ENCODE results near the gene SCAMP4.
"Not testable (repeated sequence)": the region's sequence is repeated elsewhere in the genome, so short reads cannot be mapped to it uniquely, and the experiment has no call there.

SCAMP4 gene

DNA sequence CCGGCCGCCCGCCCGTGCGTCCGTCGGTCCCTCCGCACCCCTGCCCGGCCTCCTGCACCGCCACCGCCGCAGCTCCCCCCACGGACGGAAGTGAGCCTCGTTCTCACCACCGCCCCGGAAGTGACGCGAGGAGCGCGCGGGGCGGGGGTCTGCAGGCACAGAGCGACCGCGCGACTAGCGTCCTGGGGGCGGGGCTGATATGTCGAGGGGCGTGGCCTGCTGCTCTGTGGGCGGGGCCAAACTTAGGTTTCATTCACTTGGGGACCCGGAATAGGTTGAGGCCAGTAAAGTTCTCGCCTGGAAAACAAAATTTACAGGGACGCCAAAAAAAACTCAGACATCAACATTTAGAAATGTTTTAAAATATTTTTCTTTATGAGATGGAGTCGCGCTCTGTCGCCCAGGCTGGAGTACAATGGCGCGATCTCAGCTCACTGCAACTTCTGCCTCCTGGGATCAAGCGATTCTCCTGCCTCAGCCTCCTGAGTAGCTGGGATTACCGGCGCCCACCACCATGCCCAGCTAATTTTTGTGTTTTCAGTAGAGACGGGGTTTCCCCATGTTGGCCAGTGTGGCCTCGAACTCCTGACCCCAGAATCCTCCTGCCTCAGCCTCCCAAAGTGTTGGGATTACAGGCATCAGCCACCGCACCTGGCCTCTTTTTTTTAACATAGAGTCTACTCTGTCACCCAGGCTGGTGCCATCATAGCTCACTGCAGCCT lies 19.6 kb upstream of the SCAMP4 start, which contains the start of gene ABHD17A:
Gene ABHD17A (minus strand): TSS at position 99 of the 722 bp plus-strand sequence. CDS start 3,930 bp downstream, outside the sequence.
- H3K4ac ChIP-seq (ENCODE audit: low read length); H4K8ac ChIP-seq (ENCODE audit: low read depth, low read length); H3K27ac ChIP-seq (replicated peaks; ENCODE audit: low read length); H2BK15ac ChIP-seq (ENCODE audit: low read length); H3K36me3 ChIP-seq (replicated peaks in 1 of 2; ENCODE audit: control insufficient read depth in 2 of 2, insufficient read depth in 2 of 2, low read length in 2 of 2); H3K9me3 ChIP-seq (replicated peaks in 1 of 2; ENCODE audit: control insufficient read depth in 2 of 2, insufficient read depth in 1 of 2, low read depth in 1 of 2, low read length in 2 of 2); H2BK12ac ChIP-seq (ENCODE audit: low read length); H2BK120ac ChIP-seq (ENCODE audit: low read depth, low read length); H4K91ac ChIP-seq (ENCODE audit: low read depth, low read length, poor library complexity); H3K27me3 ChIP-seq (ENCODE audit: control insufficient read depth in 3 of 3, insufficient read depth in 3 of 3, low read depth in 1 of 3, low read length in 3 of 3): not testable (repeated sequence)
- peak within 1 kb of the TSS; percentile 22 for H3K23ac ChIP-seq (ENCODE audit: low read depth, low read length, poor library complexity)
- H3K18ac ChIP-seq (ENCODE audit: low read length) = peak within 1 kb of the TSS; percentile 65
- H3K4me1 ChIP-seq (ENCODE audit: control insufficient read depth in 2 of 2, insufficient read depth in 1 of 2, low read depth in 1 of 2, low read length in 2 of 2) = peaks cover 17 to 30% of the 10 kb centered on the region in 2 donors
- peak within 1 kb of the TSS; percentile 40 for H2AK5ac ChIP-seq (ENCODE audit: low read depth, low read length)
- peaks cover 21% of the 10 kb centered on the region for H3K79me1 ChIP-seq (ENCODE audit: low read depth, low read length)
- H3K14ac ChIP-seq (ENCODE audit: low read length) = peak within 1 kb of the TSS; percentile 89
- H2BK5ac ChIP-seq (ENCODE audit: low read length) = peak within 1 kb of the TSS; percentile 60
- no CpG with 5 or more reads among the region's 46 CpGs for WGBS, 2 donors (ENCODE audit: extremely low coverage in 2 of 2, insufficient read length in 2 of 2, insufficient replicate concordance in 1 of 2)
- DNase-seq (ENCODE audit: low spot score) = peak; percentile 87
- H2AFZ ChIP-seq (ENCODE audit: low read length) = peak within 1 kb of the TSS; percentile 7
- peak within 1 kb of the TSS; percentile 84 to 99 for H3K4me3 ChIP-seq (ENCODE audit: low read length in 2 of 2)
- peak within 1 kb of the TSS; percentile 95 for H3K9ac ChIP-seq (ENCODE audit: low read depth, low read length, poor library complexity)
- H3K4me2 ChIP-seq (ENCODE audit: insufficient read depth, low read length, poor library complexity, severe bottlenecking) = peak within 1 kb of the TSS; percentile 96

DNA sequence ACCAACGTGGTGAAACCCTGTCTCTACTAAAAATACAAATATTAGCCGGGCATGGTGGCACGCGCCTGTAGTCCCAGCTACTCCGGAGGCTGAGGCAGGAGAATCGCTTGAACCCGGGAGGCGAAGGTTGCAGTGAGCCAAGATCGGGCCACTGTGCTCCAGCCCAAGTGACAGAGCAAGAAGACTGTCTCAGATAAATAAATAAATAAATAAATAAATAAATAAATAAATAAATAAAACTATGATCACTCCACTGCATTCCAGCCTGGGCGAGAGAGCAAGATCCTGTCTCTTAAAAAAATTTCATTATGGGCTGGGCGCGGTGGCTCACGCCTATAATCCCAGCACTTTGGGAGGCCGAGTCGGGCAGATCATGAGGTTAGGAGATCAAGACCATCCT lies 18.8 kb upstream of the SCAMP4 start:
- not testable (repeated sequence) for H2AK5ac ChIP-seq (ENCODE audit: low read depth, low read length); DNase-seq (ENCODE audit: low spot score)

DNA sequence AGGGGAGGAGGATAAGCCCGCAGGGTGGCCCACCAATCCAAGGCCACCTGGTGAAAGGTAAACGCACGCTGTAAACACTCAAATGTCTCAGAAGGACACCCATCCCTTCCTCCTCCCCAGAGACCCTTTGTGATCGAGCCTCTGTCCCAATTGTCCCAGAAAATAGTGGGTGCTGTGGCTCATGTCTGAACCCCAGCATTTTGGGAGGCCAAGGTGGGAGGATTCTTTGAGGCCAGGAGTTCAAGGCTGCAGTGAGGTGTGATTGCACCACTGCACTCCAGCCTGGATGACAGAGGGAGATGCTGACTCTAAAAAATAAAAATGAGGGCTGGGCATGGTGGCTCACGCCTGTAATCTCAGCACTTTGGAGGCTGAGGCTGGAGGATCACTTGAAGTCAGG lies 16.8 kb upstream of the SCAMP4 start:
- Histone ChIP-seq H3K4ac (ENCODE audit: low read length) (no peak overlapping the region), H3K18ac (ENCODE audit: low read length) (no peak overlapping the region), H3K4me2 (ENCODE audit: insufficient read depth, low read length, poor library complexity, severe bottlenecking) (no peak overlapping the region), H2AK5ac (ENCODE audit: low read depth, low read length) (peak overlapping the region; percentile 95), H3K23ac (ENCODE audit: low read depth, low read length, poor library complexity) (no peak overlapping the region), H2BK5ac (ENCODE audit: low read length) (no peak overlapping the region), H3K14ac (ENCODE audit: low read length) (no peak overlapping the region), H4K8ac (ENCODE audit: low read depth, low read length) (no peak overlapping the region), H3K4me3 (ENCODE audit: low read length in 2 of 2) (no peak overlapping the region), H3K27me3 (ENCODE audit: control insufficient read depth in 3 of 3, insufficient read depth in 3 of 3, low read depth in 1 of 3, low read length in 3 of 3) (peaks cover 0 to 2% (median 0%) of the 10 kb centered on the region in 3 experiments), H4K91ac (ENCODE audit: low read depth, low read length, poor library complexity) (no peak overlapping the region), H2BK12ac (ENCODE audit: low read length) (no peak overlapping the region), H3K27ac (replicated peaks; ENCODE audit: low read length) (no peak overlapping the region), H2AFZ (ENCODE audit: low read length) (no peak overlapping the region), H2BK120ac (ENCODE audit: low read depth, low read length) (no peak overlapping the region), H3K36me3 (replicated peaks in 1 of 2; ENCODE audit: control insufficient read depth in 2 of 2, insufficient read depth in 2 of 2, low read length in 2 of 2) (no peaks in the 10 kb centered on the region), H3K79me1 (ENCODE audit: low read depth, low read length) (peaks cover 10% of the 10 kb centered on the region), H3K4me1 (ENCODE audit: control insufficient read depth in 2 of 2, insufficient read depth in 1 of 2, low read depth in 1 of 2, low read length in 2 of 2) (peaks cover 12 to 15% of the 10 kb centered on the region in 2 donors), H3K9me3 (replicated peaks in 1 of 2; ENCODE audit: control insufficient read depth in 2 of 2, insufficient read depth in 1 of 2, low read depth in 1 of 2, low read length in 2 of 2) (no peaks in the 10 kb centered on the region), H2BK15ac (ENCODE audit: low read length) (peak overlapping the region; percentile 37), H3K9ac (ENCODE audit: low read depth, low read length, poor library complexity) (no peak overlapping the region)
- WGBS, 2 donors (ENCODE audit: extremely low coverage in 2 of 2, insufficient read length in 2 of 2, insufficient replicate concordance in 1 of 2) = no CpG with 5 or more reads among the region's 5 CpGs
- DNase-seq (ENCODE audit: low spot score) = no peak

More for the DNA sequence above, 18.8 kb upstream of the SCAMP4 start:
- H3K9me3 ChIP-seq (replicated peaks in 1 of 2; ENCODE audit: control insufficient read depth in 2 of 2, insufficient read depth in 1 of 2, low read depth in 1 of 2, low read length in 2 of 2); H2BK12ac ChIP-seq (ENCODE audit: low read length); H4K8ac ChIP-seq (ENCODE audit: low read depth, low read length); H3K14ac ChIP-seq (ENCODE audit: low read length); H3K23ac ChIP-seq (ENCODE audit: low read depth, low read length, poor library complexity); H2BK120ac ChIP-seq (ENCODE audit: low read depth, low read length); H2BK15ac ChIP-seq (ENCODE audit: low read length); H2BK5ac ChIP-seq (ENCODE audit: low read length); H3K9ac ChIP-seq (ENCODE audit: low read depth, low read length, poor library complexity); H4K91ac ChIP-seq (ENCODE audit: low read depth, low read length, poor library complexity); H3K4ac ChIP-seq (ENCODE audit: low read length); H3K4me2 ChIP-seq (ENCODE audit: insufficient read depth, low read length, poor library complexity, severe bottlenecking); H3K18ac ChIP-seq (ENCODE audit: low read length); H3K27ac ChIP-seq (replicated peaks; ENCODE audit: low read length); H3K27me3 ChIP-seq (ENCODE audit: control insufficient read depth in 3 of 3, insufficient read depth in 3 of 3, low read depth in 1 of 3, low read length in 3 of 3); H3K36me3 ChIP-seq (replicated peaks in 1 of 2; ENCODE audit: control insufficient read depth in 2 of 2, insufficient read depth in 2 of 2, low read length in 2 of 2); H2AFZ ChIP-seq (ENCODE audit: low read length); H3K4me3 ChIP-seq (ENCODE audit: low read length in 2 of 2): not testable (repeated sequence)
- H3K4me1 ChIP-seq (ENCODE audit: control insufficient read depth in 2 of 2, insufficient read depth in 1 of 2, low read depth in 1 of 2, low read length in 2 of 2) = peaks cover 17 to 30% of the 10 kb centered on the region in 2 donors
- no CpG with 5 or more reads among the region's 15 CpGs for WGBS, 2 donors (ENCODE audit: extremely low coverage in 2 of 2, insufficient read length in 2 of 2, insufficient replicate concordance in 1 of 2)
- H3K79me1 ChIP-seq (ENCODE audit: low read depth, low read length) = peaks cover 19% of the 10 kb centered on the region

DNA sequence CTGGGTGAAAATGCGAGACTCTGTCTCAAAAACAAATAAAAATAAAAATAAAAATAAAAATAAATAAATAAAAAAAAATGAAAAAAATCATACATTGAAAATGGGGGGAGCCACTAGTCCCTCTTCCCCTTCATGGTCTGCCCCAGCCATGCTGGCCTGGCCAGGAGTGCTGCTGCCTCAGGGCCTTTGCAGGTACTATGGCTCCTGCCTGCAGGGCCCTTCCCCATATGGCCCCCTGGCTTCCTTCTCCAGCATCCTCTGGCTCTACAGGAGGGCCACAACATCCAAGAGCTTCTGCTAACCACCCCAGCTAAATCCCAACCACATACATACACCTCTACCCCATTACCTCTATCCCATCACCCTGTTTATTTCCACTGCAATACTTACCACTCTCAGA lies 15.3 kb upstream of the SCAMP4 start:
- no peak overlapping the region for H2AK5ac ChIP-seq (ENCODE audit: low read depth, low read length)
- WGBS, 2 donors (ENCODE audit: extremely low coverage in 2 of 2, insufficient read length in 2 of 2, insufficient replicate concordance in 1 of 2) = no CpG with 5 or more reads among the region's 1 CpG

More for the DNA sequence above, 15.3 kb upstream of the SCAMP4 start:
- peaks cover 2% of the 10 kb centered on the region in 2 donors for H3K4me1 ChIP-seq (ENCODE audit: control insufficient read depth in 2 of 2, insufficient read depth in 1 of 2, low read depth in 1 of 2, low read length in 2 of 2)
- H2BK12ac ChIP-seq (ENCODE audit: low read length) = no peak overlapping the region
- H2BK120ac ChIP-seq (ENCODE audit: low read depth, low read length) = no peak overlapping the region
- H3K27ac ChIP-seq (replicated peaks; ENCODE audit: low read length) = no peak overlapping the region
- H3K36me3 ChIP-seq (replicated peaks in 1 of 2; ENCODE audit: control insufficient read depth in 2 of 2, insufficient read depth in 2 of 2, low read length in 2 of 2) = no peaks in the 10 kb centered on the region
- no peak overlapping the region for H3K4ac ChIP-seq (ENCODE audit: low read length)
- DNase-seq (ENCODE audit: low spot score) = no peak
- no peak overlapping the region for H3K4me3 ChIP-seq (ENCODE audit: low read length in 2 of 2)
- no peak overlapping the region for H3K18ac ChIP-seq (ENCODE audit: low read length)
- H3K4me2 ChIP-seq (ENCODE audit: insufficient read depth, low read length, poor library complexity, severe bottlenecking) = no peak overlapping the region
- peaks cover 1% of the 10 kb centered on the region for H3K79me1 ChIP-seq (ENCODE audit: low read depth, low read length)
- H3K9ac ChIP-seq (ENCODE audit: low read depth, low read length, poor library complexity) = no peak overlapping the region
- peaks cover 0 to 2% (median 0%) of the 10 kb centered on the region in 3 experiments for H3K27me3 ChIP-seq (ENCODE audit: control insufficient read depth in 3 of 3, insufficient read depth in 3 of 3, low read depth in 1 of 3, low read length in 3 of 3)
- no peak overlapping the region for H2BK5ac ChIP-seq (ENCODE audit: low read length)
- H2AFZ ChIP-seq (ENCODE audit: low read length) = peak overlapping the region; percentile 17
- no peak overlapping the region for H4K91ac ChIP-seq (ENCODE audit: low read depth, low read length, poor library complexity)
- no peaks in the 10 kb centered on the region for H3K9me3 ChIP-seq (replicated peaks in 1 of 2; ENCODE audit: control insufficient read depth in 2 of 2, insufficient read depth in 1 of 2, low read depth in 1 of 2, low read length in 2 of 2)
- H2BK15ac ChIP-seq (ENCODE audit: low read length) = no peak overlapping the region
- peak overlapping the region; percentile 82 for H4K8ac ChIP-seq (ENCODE audit: low read depth, low read length)
- H3K14ac ChIP-seq (ENCODE audit: low read length) = no peak overlapping the region
- no peak overlapping the region for H3K23ac ChIP-seq (ENCODE audit: low read depth, low read length, poor library complexity)

All from neuronal stem cell (in vitro differentiated cells).